ENCODE results near the gene SFXN5.

DNA sequence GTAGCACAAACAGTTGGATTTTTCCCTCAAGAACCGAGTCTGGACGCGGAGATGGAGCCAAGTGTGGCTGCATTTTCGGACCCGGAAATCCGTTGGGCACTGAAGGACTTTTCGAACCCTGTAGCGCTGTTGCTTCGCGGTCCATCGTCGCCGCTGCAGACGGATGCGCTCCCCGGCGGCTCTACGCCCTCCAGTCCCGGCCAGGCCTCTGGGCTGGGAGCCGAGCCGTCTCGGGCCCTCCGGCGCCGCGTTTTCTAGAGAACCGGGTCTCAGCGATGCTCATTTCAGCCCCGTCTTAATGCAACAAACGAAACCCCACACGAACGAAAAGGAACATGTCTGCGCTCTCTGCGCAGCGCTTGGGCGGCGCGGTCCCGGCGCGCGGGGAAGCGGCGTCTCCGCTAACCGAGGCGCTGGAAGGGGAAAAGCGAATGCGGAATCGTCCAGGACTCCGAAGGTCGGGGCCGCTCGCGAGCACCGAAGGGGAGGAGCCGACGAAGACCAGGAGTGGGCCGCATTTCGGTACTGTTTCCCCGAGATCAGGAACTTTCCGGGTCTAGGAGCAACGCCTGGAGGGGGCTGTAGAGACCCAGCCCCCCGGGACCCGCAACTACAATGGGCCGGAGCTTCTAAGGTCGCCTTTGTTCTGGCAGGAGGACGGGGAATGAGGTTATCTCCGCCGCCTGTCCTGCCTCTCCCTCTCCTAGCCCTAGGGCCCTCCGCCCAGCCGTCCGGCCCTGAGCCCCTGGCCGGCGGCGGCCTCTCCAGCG is 151.0 kb downstream of the SFXN5 start:
- TF ChIP-seq CTCF (IDR thresholded peaks at IDR 0.05) (no peak), POLR2A (IDR thresholded peaks at IDR 0.05) (no peak)

All from right lobe of liver (tissue), 4 donors.